NCI-H2227 (cell line): ENCODE results near the gene GLUL.

Source experiments
- DNase-seq: peaks from one replicate; lab custom pipeline; 2025; ENCODE audit not compliant: unreplicated experiment; lab: John Stamatoyannopoulos, UW

Gene GLUL

DNA sequence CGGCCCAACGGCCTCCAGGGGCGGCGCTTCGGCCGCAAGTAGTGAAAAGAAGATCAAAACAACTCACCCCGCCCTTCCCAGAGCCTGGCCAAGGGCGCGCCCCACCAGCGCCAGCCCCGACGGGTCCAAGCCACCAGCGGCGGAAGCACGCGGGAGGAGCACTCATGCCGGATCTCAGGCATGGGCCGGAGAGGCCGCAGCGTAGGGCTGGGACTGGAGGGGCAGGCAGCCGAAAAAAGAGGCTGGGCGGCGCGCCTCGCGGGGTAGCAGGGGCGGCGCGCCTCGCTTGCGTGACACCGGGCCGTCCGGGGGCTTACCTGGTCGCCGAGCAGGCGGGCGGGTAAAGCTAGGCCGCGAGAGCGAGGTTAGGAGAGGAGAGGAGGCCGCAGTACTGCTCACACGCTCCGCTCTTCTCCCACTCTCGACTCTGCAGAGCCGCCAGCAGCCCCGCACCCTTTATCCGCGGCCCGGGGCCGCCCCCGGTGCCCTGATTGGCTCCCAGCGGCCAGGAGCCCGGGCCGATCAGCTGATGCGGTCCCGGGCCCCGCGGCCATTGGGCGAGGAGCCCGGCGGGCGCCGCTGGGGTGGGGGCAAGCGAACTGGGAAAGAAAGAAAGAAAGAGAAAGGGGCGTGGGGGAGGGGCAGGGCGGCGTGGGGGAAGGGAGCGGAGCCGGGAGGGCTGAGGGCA, at the start of gene GLUL:
GLUL (minus strand) TSS at position 429 of the 688 bp plus-strand sequence. CDS start 3,053 bp downstream, outside the sequence.
- DNase-seq: peak; percentile 98

- DNase-seq: no peak
Measured at GRCh38 chr1:182438326-182438725, 46.7 kb upstream of the GLUL start.

DNA sequence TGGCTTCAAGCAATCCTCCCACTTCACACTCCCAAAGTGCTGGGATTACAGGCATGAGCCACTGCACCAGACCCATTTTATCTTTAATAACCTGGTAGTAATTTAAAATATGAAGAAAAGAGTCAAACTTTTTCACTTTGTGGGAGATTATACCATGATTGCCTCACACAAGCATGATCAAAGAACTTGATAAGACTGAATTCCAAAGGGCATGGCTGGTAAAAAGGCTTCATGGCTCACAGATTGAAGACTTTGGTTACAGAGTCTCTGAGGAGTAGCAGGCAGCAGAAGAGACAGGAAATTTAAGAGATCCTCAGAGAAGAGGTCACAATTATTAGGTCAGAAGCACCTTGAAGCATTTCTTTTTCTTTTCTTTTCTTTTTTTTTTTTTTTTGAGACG, 42.0 kb upstream of the GLUL start:
- DNase-seq: no peak

GRCh38 chr1:182431278-182431677, 39.7 kb upstream of the GLUL start:
- no peak for DNase-seq

- DNase-seq: no peak
Measured at GRCh38 chr1:182430263-182431068, 38.9 kb upstream of the GLUL start.

GRCh38 chr1:182428043-182428442, 36.5 kb upstream of the GLUL start:
- no peak for DNase-seq

GRCh38 chr1:182426442-182427430, 35.1 kb upstream of the GLUL start:
- DNase-seq: no peak

GRCh38 chr1:182415789-182416188, 24.2 kb upstream of the GLUL start:
- no peak for DNase-seq

- DNase-seq: no peak
Measured at GRCh38 chr1:182413969-182414368, 22.4 kb upstream of the GLUL start.

DNA sequence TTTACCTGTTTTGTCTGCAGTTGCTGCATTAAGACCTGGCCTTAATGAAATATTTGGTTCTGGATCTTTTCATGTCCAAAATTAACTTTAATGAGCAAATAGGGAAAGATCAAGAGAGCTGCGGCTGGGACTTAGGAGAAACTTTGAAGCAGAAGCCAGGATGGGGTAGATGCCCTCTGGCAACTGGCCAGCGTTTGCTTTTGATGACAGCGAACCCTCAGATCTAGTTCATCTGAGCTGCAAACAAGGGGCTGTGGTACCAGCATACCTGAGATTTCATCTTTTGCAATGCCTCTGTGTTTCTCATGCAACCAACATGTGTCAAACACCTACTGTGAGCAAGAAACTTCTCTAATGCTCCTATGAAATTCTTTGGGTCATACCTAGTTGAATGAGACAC, 21.9 kb upstream of the GLUL start:
- no peak for DNase-seq

GRCh38 chr1:182410620-182411273, 19.2 kb upstream of the GLUL start:
- no peak for DNase-seq

DNA sequence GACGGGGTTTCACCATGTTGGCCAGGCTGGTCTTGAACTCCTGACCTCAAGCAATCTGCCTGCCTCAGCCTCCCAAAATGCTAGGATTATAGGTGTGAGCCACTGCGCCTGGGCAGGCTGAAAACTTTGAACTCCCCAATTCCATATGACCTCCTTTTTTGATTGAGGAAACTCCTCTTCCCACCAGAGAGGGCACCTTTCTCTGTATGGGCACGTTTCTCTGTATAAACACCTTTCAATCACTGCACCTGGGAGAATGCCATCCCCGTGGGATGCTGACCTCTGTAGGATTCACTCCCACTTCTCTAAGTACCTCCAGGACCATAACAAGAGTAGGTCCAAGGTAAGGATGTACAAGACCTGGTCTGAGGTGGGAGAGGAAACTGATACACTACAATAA, 18.5 kb upstream of the GLUL start:
- no peak for DNase-seq

DNA sequence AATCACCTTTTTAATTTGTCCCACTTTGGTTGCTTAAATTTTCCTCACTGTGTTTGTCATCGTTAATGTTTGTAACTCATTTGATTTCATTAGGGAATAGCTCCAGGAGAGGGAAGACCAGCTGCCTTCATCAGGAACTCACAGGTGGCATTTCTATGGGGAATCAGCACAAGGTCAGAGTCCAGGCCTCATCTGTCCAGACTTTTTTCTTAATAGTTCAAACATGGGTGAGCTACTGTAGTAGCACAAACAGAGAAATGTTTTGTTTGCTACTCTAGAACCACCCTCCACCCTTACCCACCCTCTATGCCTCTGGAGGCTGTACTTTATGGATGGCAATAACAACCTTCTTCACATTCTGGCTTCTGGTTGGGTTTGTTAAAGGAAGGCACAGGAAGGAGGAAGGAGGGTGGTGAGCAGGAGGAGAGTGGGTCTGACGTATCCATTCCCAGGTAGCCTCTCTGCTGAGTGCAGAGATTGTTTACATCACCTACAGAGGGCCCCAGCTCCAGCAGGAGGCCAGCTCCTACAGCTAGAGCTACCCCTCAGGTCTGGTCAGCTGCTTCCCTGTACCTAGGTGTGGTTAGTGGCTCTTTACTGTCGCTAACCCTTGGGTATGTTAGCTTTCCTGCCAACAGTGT, 17.0 kb upstream of the GLUL start:
- DNase-seq: no peak

GRCh38 chr1:182407724-182408123, 16.1 kb upstream of the GLUL start:
- DNase-seq: no peak

DNA sequence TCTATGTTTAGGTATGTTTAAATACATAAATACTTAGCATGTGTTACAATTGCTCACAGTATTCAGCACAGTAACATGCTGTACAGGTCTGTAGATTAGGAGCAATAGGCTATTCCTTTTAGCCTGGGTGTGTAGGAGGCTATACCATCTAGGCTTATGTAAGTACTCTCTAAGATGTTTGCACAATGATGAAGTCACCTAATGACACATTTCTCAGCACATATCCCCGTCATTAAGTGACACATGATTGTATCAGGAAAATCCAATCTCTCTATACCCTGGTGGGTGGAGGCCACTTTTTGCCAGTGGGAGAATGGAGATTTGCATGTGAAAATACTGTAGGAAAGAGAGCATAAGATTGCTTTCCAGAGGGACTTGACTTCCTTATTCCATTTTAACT, 14.4 kb upstream of the GLUL start:
- DNase-seq: no peak

DNA sequence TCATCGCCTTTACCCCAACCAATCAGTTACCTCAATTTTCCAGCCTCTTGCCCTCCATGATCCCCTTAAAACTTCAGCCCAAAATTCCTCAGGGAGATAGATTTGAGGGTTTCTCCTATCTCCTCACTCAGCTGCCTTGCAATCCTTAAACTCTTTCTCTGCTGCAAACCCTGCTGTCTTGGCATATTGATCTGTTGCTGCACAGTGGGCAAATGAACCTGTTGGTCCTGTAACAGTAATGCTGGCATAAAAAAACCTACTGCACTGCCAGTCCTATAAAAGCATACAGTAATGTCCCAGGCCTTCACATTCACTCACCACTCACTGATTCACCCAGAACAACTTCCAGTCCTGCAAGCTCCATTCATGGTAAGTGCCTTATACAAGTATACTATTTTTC, 14.0 kb upstream of the GLUL start:
- no peak for DNase-seq

GRCh38 chr1:182404781-182405180, 13.2 kb upstream of the GLUL start:
- no peak for DNase-seq

DNA sequence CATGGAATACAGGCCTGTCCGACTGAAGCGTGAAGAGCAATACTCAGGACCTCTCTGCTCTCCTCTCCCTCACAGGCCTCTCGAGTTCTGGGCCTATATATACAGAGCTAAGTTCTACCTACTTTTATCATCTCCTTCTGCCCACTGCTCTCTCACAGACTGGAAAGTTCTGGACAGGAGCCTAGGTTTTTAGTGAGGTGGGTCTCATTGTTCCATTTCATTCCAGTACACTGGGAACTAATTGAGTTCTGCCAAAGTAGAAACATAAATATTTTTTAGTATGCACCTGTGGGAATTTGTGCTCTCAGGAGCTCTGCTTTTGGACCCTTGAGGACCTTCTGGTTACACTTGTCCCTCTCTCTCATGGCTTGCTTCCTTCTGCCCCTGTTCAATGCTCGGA, 9.0 kb upstream of the GLUL start, which contains the start of gene TEDDM1:
TEDDM1 (minus strand) TSS at position 101 of the 400 bp plus-strand sequence. CDS start 182 bp downstream, outside the sequence.
- no peak for DNase-seq

- DNase-seq: no peak
Measured at GRCh38 chr1:182397653-182398393, 6.2 kb upstream of the GLUL start.
